IPS-NIHi11 (cell line): Measurements from ENCODE around the gene SORD.
"Not testable (repeated sequence)": the region's sequence is repeated elsewhere in the genome, so short reads cannot be mapped to it uniquely, and the experiment has no call there.

Experiments used
- DNase-seq: peaks from one replicate; pipeline ENCODE4 v3.0.0; 2012; ENCODE audit warnings: mixed read lengths, low spot score

The SORD gene

DNA sequence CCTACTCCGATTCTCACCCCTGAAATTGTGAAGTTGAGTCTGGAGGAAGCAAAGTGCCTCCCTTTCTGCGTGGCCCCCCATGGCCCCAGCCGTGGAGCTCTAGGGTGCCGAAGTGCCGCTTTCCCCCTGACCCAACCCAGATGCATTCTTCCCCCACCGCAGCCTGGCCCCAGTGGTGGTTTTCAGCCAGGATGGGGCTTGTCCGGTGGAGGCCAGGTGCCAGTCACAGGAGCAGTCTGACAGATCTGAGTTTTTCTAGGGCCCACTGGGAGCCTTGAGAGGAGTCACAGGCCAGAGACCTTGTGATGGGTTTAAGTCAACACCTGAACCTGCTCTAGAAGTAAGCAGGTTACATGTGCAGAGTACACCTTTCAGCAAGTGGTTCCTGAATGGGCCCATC, 39.3 kb downstream of the SORD start:
- not testable (repeated sequence) for DNase-seq

DNA sequence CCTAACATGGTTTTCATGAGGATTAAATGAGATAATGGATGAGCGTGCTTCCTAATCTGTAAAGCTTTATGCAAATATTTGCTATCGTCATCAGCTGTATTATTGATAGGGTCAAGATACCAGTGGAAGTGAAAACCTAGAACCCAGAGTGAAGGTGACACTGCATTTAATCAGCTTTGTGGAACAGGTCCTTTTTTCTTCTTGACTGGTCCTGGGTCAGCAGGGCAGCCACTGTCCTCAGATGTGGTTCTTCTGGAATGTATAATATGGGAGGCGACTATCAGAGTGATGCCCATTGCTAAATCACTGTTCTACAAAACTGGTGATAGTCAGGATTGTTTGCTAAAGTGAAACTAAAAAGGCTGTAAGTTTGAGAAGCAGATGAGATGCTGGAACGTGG, 41.4 kb downstream of the SORD start:
- DNase-seq, result no peak

DNA sequence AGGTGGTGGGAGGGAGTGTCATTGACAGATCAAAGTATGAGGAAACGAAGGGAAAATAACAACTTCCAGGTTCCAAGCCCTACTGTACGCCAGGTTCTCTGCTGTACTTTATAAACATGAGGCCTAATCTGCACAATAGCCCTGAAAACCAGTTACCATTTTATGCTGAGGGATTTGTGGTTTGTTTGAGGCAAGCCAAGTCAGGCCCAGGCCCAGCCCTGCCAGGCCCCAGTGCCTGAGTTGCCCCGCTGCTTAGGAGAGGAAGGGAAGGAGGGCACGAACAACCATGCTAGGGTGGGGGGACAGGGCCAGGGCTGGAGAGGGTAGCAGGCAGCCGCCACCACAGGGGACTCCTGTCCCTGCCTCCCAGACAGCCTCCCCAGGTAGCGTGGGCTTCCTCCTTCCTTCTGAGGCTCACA, 47.0 kb downstream of the SORD start:
- not testable (repeated sequence) for DNase-seq

DNA sequence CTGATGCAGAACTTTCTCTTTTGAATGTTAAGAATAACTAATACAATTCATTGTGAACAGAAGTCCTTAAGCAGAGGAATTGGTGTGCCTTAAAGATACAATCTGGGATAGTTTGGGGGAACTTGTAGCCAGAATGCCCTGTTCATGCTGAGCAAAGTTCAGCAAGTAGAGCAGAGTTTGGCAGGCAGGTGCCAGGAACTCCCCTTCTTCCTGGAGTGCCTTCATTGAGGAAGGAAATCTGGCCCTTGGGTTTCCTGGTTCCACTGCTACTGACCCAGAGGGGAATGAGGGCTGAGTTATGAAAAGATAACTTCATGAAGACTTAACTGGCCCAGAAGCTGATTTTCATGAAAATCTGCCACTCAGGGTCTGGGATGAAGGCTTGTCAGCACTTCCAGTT, 50.6 kb downstream of the SORD start:
- DNase-seq, result not testable (repeated sequence)

DNA sequence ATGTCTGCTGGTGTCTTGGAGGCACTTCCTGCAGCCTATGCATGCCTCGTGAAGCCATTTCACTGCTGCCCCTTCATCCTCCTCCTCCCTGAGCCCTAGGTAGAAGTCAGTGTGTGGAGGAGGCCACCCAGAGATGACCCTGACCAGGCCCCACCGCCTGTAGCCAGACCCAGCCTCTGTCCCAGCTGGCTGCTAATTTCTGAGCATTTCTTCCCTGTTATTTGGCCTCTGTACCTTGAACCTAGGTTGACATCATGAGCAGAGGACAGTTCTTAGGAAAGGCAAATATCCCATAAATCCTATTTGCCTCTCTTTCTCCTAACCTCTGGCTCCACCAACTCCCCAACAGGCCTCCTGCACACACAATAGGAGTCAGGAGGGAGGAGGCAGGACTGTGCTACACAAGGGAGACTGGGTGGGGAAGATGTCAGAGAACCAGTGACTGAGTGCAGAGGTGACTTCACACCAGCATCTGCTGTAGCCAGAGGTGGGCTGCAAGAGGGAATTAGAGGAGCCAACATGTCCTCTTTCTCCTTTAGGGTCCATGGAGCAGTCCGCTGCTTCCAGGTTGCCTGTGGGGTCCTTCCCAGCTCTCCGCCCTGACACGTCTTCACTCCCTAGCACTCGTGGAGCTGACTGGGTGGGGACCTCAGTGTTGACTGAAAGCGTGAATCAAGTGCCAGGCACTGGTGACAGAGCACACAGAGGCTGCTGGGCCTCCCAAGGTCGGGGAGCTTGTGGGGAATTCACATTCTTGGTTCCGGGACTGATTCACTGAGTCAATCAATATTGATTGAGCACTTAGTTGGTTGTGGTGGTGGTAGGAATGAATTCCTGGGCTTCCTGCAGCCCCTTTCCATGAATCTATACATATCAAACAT, 52.7 kb downstream of the SORD start:
- not testable (repeated sequence) for DNase-seq

DNA sequence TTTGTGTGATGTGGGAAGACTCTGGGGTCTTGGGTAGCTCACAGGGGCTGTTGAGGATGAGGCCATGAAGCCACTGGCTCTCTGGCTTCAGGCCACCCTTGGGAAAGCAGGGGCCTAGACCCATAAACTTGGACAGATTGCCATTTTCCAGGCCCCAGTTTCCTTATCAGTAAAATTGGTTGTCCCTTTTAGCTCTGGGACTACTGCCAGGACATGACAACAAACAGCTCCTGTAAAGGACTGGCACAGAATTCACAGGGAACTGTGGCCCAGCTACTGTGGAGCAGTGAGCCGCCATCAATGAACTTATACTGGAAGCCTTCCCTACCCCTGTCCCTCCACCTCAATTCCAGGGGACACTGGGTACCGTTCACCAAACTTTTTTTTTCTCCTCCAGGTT, 54.4 kb downstream of the SORD start:
- DNase-seq, result not testable (repeated sequence)

DNA sequence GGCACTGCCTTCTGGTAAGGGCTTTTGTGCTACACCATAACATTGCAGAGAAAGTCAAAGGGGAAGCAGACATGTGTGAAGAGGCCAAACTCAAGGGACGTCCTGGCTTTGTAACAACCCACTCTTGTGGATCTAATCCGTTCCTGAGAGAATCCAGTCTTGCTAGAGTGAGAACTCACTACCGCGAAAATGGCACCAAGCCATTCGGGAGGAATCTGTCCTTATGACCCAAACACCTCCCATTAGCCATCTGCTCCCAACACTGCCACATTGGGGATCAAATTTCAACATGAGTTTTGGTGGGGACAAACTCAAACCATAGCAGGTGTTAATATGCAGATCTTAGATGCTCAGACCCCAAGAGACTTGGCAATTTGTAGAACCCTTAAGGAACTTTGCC, 56.2 kb downstream of the SORD start:
- DNase-seq, result not testable (repeated sequence)

DNA sequence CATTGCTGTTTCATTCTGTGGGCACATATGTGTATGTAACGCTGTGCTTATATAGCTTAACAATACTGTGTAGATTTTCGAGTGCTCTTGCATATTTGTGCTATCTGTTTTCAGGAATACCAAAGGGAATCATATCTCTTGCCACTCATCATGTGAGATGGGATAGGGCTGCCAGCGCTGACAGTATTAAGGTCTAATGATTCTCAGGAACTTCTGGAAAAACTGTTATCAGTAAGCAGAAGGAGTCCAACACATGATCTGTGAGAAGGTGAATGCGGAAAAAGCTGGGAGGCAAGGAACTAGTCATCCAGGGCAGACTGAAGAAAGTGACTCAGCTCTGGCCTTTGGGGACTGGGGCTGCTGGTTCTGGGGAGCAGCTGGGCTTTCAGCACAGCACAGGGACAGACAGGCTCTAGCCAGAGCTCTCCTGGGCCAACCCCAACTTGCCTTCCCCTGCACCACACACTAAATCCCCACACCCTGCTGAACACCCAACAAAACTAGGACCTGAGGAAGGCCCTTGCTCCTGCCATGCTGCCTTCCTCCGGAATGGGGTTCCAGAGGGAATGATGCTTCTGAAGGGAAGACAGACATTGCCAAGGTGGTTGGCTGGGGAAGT, 56.7 kb downstream of the SORD start:
- not testable (repeated sequence) for DNase-seq

DNA sequence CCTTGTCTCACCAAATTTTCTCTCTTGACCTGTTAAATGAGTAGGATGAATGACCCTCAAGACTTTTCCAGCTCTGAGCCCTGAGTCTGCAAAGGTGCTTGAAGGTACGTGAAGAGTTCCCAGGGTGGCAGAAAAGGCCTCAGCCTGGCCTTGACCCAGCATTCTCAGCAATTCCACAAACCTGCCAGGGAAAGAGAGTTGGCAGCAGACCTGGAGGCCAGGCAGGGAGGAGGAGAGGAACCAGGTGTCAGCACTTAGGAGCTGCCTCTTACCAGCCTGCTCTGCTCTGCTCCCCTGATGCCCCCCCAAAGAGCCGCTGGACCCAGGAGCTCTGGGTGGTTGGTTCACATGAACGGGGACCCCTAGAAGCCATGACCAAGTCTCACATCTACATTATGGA, 57.6 kb downstream of the SORD start:
- DNase-seq, result not testable (repeated sequence)

DNA sequence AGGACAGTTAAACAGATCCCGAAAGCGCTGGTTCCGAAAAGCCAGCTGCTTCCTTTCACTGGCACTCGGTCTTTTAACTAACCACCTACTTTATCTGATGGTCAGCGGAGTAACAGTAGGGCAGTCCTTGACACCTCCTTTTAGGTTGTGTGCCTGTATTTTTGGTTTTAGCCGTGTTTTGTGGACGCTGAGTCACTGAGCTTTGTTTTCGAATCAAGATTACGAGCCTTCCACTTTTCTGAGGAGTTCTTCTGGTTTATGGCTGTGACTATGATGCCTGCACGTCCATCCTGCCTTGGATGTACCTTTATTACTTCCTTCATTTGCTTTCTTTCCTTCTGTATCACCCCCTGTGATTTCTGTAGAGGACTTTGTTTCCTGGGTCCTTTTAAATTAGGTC, 59.4 kb downstream of the SORD start:
- not testable (repeated sequence) for DNase-seq

DNA sequence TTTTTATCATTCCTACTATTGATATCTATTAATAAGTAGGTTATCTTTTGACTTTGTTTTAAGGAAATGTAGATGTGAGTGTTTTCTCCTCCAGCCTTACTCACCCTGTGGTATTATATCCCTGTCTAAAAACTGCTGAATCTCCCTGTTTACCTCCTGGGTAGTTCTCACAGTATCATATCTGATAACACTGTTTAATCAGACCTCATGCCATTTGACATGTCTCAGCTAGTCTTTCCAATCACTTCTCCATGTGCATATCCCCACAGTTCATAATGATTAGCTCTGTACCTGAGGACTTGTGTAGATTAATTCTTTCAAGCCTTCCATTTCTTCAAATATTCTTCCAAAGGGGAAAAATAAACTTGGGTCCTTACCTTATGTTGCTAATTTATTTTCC, 60.2 kb downstream of the SORD start:
- DNase-seq, result no peak

DNA sequence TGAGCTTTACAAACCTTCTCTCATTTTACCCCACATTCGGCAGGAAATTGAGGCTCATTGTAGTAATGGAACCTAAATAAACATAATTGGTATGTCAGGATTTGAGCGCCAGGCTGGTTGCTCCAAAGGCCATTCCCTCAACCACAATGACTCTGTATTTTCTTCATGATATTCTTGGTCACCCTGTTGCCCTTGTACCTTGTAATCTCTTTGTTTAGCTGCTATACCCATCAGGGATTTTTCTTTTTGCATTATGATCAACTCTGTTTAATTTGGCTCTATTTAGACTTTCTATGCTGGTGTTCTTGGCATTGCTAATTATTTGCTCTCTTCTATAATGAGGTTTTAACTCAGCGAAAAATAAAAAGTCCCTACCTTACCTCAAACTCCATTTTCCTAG, 61.2 kb downstream of the SORD start:
- DNase-seq, result no peak

DNA sequence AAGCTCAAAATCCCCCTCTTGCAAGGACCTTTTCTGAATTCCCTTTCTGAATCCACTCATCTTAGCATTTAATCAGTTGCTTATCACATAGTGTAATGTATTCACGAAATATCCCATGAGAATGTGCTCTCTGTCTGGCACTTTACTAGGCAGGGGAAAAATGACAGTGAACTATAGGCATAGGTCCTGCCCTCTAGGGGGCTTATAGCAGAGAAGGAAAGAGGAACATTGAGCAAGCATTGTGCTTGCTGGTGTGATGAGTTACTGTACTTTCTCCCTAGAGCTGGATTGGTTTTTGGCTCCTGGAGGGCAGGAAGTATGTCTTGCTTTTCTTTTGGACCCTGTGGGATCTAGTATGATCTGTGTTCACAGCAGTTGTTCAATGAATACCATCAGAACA, 64.5 kb downstream of the SORD start:
- DNase-seq, result no peak

DNA sequence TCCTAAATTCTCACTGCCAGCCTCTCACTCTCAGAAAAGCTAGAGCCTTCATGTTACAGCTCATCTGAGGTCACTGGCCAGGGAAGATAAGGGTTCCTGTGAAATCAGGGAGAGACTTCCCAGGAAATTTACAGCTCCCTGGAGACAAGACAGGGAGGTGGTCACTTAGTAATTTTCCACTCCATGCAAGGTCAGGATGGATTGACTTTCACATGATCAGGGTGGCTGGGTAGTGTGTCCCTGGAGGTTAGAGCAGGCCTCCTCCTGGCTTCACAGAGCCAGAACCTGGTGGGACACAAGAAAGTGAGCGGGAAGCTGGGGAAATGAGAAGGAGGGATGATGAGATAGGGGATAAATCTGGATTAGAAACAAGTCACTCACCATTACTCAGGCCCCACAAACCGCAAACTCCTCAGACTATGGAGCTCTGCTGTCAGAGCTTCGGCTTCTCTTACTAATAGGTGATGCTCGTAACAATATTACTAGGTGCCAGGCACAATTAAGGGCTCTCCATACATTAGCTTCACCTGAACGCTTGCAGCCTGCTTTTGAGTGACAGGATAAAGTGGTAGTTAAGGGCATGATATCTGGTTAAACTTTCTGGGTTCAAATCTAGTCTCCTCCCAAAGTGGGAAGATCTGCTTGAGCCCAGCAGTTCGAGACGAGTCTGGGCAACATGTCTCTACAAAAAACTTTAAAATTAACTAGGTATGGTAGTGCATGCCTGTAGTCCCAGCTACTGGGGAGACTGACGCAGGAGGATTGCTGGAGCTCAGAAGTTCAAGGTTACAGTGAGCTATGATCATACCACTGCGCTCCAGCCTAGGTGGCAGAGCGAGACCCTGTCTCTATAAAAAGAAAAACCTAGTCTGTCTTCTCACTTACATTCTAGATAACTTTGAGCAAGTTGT, 66.1 kb downstream of the SORD start:
- DNase-seq, result no peak

DNA sequence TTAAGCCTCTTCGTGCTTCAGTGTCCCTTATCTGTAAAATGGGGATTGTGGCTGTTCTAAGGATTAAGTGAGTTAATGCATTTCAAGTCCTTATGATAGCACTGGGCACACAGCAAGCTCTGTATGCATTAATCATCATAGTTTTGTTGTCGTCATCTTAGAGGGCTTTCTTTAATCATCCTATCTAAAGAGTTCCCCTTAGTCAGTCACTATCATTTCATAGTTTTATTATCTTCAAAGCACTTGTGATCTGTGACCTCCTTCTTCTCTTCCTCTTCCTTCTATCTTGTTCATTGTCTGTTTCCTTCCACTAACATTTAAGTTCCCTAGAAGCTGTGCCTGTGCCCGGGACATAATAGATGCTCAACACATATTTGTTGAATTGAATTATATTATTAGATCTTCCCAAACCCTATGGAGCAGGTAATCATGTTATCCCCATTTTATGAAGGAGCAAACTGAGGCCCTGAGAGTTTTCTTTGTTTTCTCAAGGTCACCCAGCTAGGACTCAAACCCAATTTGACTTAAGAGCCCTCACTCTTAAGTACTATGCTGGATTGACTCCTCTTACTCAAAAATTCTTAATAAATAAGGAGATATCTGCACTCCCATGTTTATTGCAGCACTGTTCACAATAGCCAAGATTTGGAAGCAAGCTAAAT, 66.8 kb downstream of the SORD start:
- DNase-seq, result no peak

DNA sequence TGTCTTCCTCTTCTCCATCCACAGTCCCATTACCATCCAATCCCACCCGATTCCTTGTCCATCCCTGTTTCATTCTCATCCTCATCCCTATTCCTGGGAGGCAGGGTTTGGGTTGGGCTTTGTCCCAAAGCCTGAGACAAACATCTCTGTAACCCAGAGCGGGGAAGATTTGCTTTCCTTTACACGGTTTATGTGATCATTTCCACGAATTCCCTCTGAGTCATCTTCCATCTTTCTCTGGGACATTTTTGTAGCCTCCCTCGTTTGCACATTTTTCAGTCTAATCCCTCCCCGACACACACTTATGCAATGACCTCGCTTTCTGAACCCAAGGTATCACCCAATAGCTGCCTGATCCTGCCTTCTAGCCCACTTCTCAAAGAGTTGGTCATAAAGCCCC, 68.2 kb downstream of the SORD start:
- DNase-seq, result no peak

DNA sequence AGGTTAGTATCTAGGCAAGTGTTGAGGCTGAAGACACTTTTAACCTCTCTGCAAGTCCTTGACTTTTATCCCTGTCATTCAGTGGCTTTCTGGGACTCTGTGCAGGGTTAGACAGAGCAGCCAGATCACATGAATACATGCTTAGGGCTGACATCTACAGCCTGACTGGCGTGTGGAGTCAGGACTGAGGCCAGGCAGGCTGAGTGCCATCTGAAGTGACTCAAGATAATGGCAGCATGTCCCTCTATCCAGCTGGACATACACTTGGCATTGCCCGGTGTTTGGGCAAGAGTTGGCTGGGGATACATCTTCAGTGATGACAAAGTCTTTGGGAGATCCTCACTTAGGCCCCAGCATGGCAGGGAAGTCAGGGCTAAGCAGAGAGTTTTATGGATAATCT, 68.6 kb downstream of the SORD start:
- DNase-seq, result no peak

DNA sequence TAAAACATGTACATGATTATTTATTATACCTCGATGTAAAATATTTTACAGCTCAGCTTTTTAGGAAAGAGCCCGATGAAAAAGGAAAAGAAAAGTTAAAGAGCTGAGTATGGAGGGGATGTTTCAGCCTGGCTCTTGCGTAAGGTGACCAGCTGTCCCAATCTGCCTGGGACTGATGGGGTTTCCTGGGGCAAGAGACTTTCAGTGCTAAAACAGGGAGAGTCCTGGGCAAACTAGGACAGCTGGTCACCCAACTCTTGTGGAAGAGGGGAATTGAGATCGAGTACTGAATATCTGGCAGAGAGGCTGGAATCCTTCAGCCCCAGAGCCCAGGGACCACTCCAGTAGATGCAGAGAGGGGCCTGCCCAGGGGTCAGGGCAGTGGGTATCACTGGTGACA, 70.0 kb downstream of the SORD start:
- no peak for DNase-seq

DNA sequence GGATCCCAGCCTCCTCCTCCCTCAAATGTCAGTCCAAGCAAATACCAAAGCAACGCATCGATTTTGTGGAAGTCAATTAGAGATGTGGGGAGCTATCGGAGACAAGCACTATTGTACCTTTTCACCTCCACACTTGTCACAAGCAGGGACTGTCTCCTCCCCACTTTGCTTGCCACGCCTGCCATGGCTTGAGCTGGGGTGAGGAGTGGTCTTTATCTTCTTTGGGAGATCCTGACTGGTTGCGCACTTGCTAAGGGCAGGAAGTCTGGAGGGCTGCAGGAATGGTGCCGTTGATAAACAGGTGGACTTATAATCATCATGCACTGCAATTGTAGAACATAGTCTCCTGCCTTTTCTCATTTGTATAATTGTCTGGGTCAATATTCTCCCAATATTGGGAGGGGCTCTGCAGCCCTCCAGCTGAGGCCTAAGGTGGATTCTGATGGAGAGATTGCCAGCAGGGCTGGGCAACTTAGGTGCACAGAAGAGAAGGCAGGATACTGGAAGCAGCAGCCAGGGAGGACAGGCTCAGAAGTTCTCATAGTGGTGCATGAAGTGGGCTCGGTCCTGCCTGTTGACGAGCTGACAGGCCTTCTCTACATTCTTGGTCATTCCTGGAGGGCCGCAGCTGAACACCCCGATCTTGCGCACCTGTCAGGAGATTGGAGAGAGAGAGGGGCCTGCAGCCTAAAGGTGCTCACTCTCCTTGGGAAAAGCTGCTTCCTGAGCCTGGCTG, 70.8 kb downstream of the SORD start:
- DNase-seq, result no peak

DNA sequence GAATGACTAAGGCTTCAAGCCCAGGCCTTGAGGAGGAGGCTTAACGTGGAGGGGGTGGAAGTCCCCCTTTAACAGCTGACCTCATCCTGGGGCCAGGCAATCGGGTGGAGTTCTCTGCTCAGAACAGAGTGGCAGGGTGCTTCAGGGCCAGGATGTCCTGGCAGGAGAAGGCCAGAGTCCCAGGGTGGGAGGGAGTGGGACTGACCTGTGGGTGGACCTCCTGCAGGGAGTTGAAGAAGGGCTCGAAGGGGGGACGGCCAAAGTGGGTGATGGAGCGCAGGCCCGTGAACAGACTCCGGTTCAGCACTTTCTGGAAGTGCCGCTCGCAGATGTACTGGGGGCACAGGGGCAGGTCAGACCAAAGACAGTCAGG, 71.3 kb downstream of the SORD start:
- DNase-seq, result no peak

DNA sequence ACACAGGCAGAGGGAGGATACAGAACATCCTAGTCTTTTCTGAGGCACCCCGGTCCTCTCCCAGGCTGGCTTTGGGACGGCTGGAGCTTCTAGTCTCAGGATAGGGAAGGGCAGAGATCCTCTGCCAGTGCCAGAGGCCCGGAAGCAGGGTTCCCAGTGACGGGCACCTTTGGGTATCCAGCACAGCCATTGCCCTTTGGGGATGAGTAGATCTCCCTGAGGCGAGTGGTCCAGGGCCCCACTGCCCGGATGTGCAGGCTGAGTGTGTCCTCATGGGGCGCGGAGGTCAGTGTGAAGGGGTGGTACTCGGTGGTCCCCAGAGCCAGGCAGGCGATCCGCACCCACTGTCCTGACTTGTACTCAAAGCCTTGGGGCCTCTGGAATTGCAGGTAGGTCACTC, 72.7 kb downstream of the SORD start:
- DNase-seq, result no peak
